Fibroblast of lung (primary cell): Measurements from ENCODE around the gene IGSF23. TPM values are rescaled to one million over a fixed set of nuclear protein-coding genes. Genes with fewer than 3 reads are reported as not detected.
A peak's percentile ranks its signal among the peaks of the same experiment; 100 is the strongest.

Experiments used
- DNase-seq, 2 donors: peaks; one replicate each; pipeline versions ENCODE4 v3.0.0 to v3.0.0-alpha.2; 2010; ENCODE audit warnings: low read depth in 2 of 2
- H2AFZ ChIP-seq: 2 replicates; pipeline ENCODE4 v1.5.1; 2012; ENCODE audit warnings: low read length, control low read depth, inconsistent platforms
- H3K27ac ChIP-seq: 2 replicates; pipeline ENCODE4 v1.5.1; 2011; ENCODE audit warnings: low read length, control low read depth; ENCODE audit not compliant: insufficient read depth
- H3K27me3 ChIP-seq: 2 replicates; pipeline ENCODE4 v1.5.1; 2011; ENCODE audit warnings: mild to moderate bottlenecking, low read length; ENCODE audit not compliant: control insufficient read depth, insufficient read depth
- H3K36me3 ChIP-seq: 2 replicates; pipeline ENCODE4 v1.5.1; 2011; ENCODE audit warnings: low read length; ENCODE audit not compliant: control insufficient read depth, insufficient read depth
- H3K4me1 ChIP-seq: 2 replicates; pipeline ENCODE4 v1.5.1; 2011; ENCODE audit warnings: low read length; ENCODE audit not compliant: control insufficient read depth, insufficient read depth; ENCODE audit errors: extremely low read depth
- H3K4me2 ChIP-seq: 2 replicates; pipeline ENCODE4 v1.5.1; 2011; ENCODE audit warnings: low read length, control low read depth; ENCODE audit not compliant: insufficient read depth; ENCODE audit errors: extremely low read depth
- H3K4me3 ChIP-seq, 4 experiments: fragments of 200-600 bp in 1 of 4; sonication (generic) in 1 of 4; replicated peaks in 1 of 4; 2 replicates each; pipeline ENCODE4 v1.5.1; 2011 to 2016; ENCODE audit warnings: low read length in 4 of 4, low read depth in 3 of 4, mild to moderate bottlenecking in 3 of 4, control low read depth in 2 of 4, inconsistent platforms in 1 of 4, mixed read lengths in 1 of 4; ENCODE audit not compliant: insufficient read depth in 1 of 4; ENCODE audit errors: control extremely low read depth in 1 of 4
- H3K79me2 ChIP-seq: 2 replicates; pipeline ENCODE4 v1.5.1; 2012; ENCODE audit warnings: mild to moderate bottlenecking, low read length, inconsistent platforms; ENCODE audit not compliant: control insufficient read depth, insufficient read depth
- H3K9ac ChIP-seq: 2 replicates; pipeline ENCODE4 v1.5.1; 2011; ENCODE audit warnings: mild to moderate bottlenecking, low read length, control low read depth; ENCODE audit not compliant: insufficient read depth
- H3K9me3 ChIP-seq: 2 replicates; pipeline ENCODE4 v1.5.1; 2012; ENCODE audit warnings: low read depth, low read length; ENCODE audit not compliant: control insufficient read depth, insufficient read depth
- H4K20me1 ChIP-seq: 2 replicates; pipeline ENCODE4 v1.5.1; 2011; ENCODE audit warnings: low read length; ENCODE audit not compliant: control insufficient read depth, insufficient read depth; ENCODE audit errors: extremely low read depth
- EZH2 ChIP-seq: IDR thresholded peaks from 2 replicates; pipeline ENCODE4 v1.5.1; 2012; ENCODE audit warnings: low read length, control low read depth, mild to moderate bottlenecking; ENCODE audit errors: missing control alignments
- polyA plus RNA-seq, 2 donors: library from polyadenylated mRNA; depleted of rRNA in 1 of 2; stranded (reverse) in 1 of 2; unstranded in 1 of 2; fragments of >200 nt; gene quantifications; 2 replicates each; pipeline ENCODE4 v1.2.1, GENCODE V29; 2011 to 2012; ENCODE audit warnings: missing spikeins in 1 of 2
- total RNA-seq: library from RNA; depleted of rRNA; stranded (reverse); fragments of >200 nt; gene quantifications from 2 replicates; pipeline ENCODE4 v1.2.1, GENCODE V29; 2014
- TF ChIP-seq, protein P1 (sequence below), 2 donors: IDR thresholded peaks in 1 of 2; conservative IDR thresholded peaks in 1 of 2; 1 replicate in 1 of 2; 2 replicates in 1 of 2; pipeline ENCODE4 v1.5.1; 2011 to 2012; ENCODE audit warnings: low read length in 2 of 2, control low read depth in 1 of 2, inconsistent platforms in 1 of 2, low read depth in 1 of 2, mild to moderate bottlenecking in 1 of 2

The IGSF23 gene
- total and polyA plus RNA-seq, 2 donors (not counting 1 experiment from before 2014, with no cell fraction given): 0.33 to 1.3 TPM

DNA sequence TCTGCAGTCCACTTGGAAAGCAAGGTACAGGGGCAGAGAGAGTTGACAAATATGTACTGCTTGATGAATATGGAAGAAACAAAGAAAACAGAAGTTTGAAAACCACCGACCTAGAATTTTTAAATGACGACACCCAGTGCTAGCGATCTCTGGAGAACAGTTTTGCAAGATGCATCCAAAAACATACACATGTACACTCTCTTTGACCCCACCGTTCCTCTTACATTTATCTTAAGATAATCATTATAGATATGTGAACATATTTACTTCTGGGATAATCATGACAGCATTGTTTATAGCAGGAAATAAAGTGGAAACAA lies 40.8 kb upstream of the IGSF23 start:
- H3K4me1 ChIP-seq: no peaks in the 10 kb centered on the region
- H3K79me2 ChIP-seq: no peaks in the 10 kb centered on the region
- H3K4me2 ChIP-seq: no peak overlapping the region
- no peak overlapping the region for H3K9ac ChIP-seq
- no peaks in the 10 kb centered on the region for H4K20me1 ChIP-seq
- H2AFZ ChIP-seq: no peak overlapping the region
- no peaks in the 10 kb centered on the region for H3K9me3 ChIP-seq
- no peak for TF ChIP-seq EZH2
- TF ChIP-seq, protein P1, sequence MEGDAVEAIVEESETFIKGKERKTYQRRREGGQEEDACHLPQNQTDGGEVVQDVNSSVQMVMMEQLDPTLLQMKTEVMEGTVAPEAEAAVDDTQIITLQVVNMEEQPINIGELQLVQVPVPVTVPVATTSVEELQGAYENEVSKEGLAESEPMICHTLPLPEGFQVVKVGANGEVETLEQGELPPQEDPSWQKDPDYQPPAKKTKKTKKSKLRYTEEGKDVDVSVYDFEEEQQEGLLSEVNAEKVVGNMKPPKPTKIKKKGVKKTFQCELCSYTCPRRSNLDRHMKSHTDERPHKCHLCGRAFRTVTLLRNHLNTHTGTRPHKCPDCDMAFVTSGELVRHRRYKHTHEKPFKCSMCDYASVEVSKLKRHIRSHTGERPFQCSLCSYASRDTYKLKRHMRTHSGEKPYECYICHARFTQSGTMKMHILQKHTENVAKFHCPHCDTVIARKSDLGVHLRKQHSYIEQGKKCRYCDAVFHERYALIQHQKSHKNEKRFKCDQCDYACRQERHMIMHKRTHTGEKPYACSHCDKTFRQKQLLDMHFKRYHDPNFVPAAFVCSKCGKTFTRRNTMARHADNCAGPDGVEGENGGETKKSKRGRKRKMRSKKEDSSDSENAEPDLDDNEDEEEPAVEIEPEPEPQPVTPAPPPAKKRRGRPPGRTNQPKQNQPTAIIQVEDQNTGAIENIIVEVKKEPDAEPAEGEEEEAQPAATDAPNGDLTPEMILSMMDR (conservative IDR thresholded peaks at IDR 0.05 in 1 of 2, IDR thresholded peaks at IDR 0.05 in 1 of 2; ENCODE audit: low read depth in 1 of 2, low read length in 2 of 2): no peak
- H3K36me3 ChIP-seq: no peaks in the 10 kb centered on the region
- no peak overlapping the region for H3K27ac ChIP-seq
- H3K27me3 ChIP-seq: no peaks in the 10 kb centered on the region
- no peak overlapping the region for H3K4me3 ChIP-seq
- DNase-seq: no peak

DNA sequence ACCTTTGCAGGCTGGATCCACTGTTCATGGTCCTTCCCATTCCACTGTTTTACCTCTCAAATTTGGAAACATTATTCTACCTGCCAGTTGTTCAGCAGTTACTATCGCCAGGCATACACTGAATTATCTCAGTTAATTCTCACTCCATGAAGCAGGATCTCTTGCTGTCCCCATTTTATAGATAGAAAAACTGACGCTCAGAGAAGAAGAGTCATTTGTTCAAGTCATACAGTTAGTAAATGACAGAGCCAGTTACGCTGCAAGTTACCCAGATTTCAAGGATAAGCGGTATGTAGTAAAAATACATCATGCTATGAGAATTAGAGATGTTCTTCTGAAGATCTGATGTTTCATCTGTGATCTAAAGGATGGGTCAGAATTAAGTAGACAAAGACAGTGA lies 40.2 kb upstream of the IGSF23 start:
- no peaks in the 10 kb centered on the region for H3K9me3 ChIP-seq
- H3K4me2 ChIP-seq: no peak overlapping the region
- no peak overlapping the region for H2AFZ ChIP-seq
- H3K27ac ChIP-seq: no peak overlapping the region
- no peak for DNase-seq
- no peaks in the 10 kb centered on the region for H4K20me1 ChIP-seq
- no peaks in the 10 kb centered on the region for H3K79me2 ChIP-seq
- H3K4me1 ChIP-seq: no peaks in the 10 kb centered on the region
- no peaks in the 10 kb centered on the region for H3K27me3 ChIP-seq
- no peak overlapping the region for H3K4me3 ChIP-seq
- no peaks in the 10 kb centered on the region for H3K36me3 ChIP-seq
- no peak overlapping the region for H3K9ac ChIP-seq
- TF ChIP-seq EZH2: no peak
- TF ChIP-seq, protein P1 (conservative IDR thresholded peaks at IDR 0.05 in 1 of 2, IDR thresholded peaks at IDR 0.05 in 1 of 2; ENCODE audit: low read depth in 1 of 2, low read length in 2 of 2): no peak

DNA sequence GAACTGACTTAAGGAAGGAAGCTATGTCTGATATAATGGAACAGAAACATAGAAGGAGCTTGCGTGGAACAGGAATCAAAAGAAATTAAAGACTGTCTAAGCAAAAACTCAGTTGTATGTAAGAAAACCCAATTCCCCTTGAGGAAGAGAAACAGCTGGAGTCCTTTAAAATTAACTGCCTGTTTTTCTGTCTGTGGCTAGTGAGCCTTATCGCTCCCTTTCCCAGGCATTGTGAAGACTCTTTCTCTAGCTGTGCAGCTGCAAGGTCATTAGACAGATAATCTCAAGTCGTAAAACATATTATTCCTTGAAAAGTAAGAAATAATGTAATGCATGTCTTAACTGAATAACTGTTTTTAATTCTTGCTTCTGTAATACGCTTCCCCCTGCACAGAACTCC lies 39.7 kb upstream of the IGSF23 start:
- Histone ChIP-seq H3K4me2 (no peak overlapping the region), H4K20me1 (no peaks in the 10 kb centered on the region), H3K9ac (no peak overlapping the region), H3K4me1 (no peaks in the 10 kb centered on the region), H3K79me2 (no peaks in the 10 kb centered on the region), H3K9me3 (no peaks in the 10 kb centered on the region), H3K4me3 (no peak overlapping the region), H2AFZ (no peak overlapping the region), H3K27ac (no peak overlapping the region), H3K36me3 (no peaks in the 10 kb centered on the region), H3K27me3 (no peaks in the 10 kb centered on the region)
- no peak for TF ChIP-seq EZH2
- TF ChIP-seq, protein P1 (conservative IDR thresholded peaks at IDR 0.05 in 1 of 2, IDR thresholded peaks at IDR 0.05 in 1 of 2; ENCODE audit: low read depth in 1 of 2, low read length in 2 of 2): no peak
- peak in 1 of 2 donors; percentile 20 for DNase-seq
